Right atrium auricular region (tissue), 2 donors: ENCODE data around the gene CCDC89. TPM values are rescaled to one million over a fixed set of nuclear protein-coding genes. Genes with fewer than 3 reads are reported as not detected.

Experiments used
- DNase-seq: peaks from one replicate; pipeline ENCODE4 v3.0.0-alpha.2; 2019; ENCODE audit warnings: low spot score
- H3K27ac ChIP-seq, 2 donors: fragments of 200-600 bp; sonication (generic); 1 replicate in 1 of 2; 2 replicates in 1 of 2; pipeline ENCODE4 v1.5.1; 2016 to 2019
- H3K27me3 ChIP-seq, 2 donors: fragments of 200-600 bp; sonication (generic); one replicate each; pipeline versions ENCODE4 v1.5.1 to v1.6.0; 2017 to 2019
- H3K36me3 ChIP-seq: fragments of 200-600 bp; sonication (generic); one replicate; pipeline ENCODE4 v1.5.1; 2016
- H3K4me1 ChIP-seq, 2 donors: fragments of 200-600 bp; sonication (generic); one replicate each; pipeline versions ENCODE4 v1.5.1 to v1.6.0; 2017 to 2019
- H3K4me3 ChIP-seq, 2 donors: fragments of 200-600 bp; sonication (generic); 1 replicate in 1 of 2; 2 replicates in 1 of 2; pipeline ENCODE4 v1.5.1; 2017 to 2019; ENCODE audit warnings: mild to moderate bottlenecking in 1 of 2, moderate library complexity in 1 of 2
- H3K9me3 ChIP-seq, 2 donors: fragments of 200-600 bp; sonication (generic); one replicate each; pipeline ENCODE4 v1.5.1; 2019
- total RNA-seq, 2 donors: library from RNA; depleted of rRNA; stranded (reverse); fragments of >200 nt; gene quantifications; one replicate each; pipeline ENCODE4 v1.1.0, GENCODE V29; 2016
- TF ChIP-seq, protein P1 (sequence below), 2 donors: fragments of 200-600 bp; sonication (generic); IDR thresholded peaks; one replicate each; pipeline ENCODE4 v1.5.1; 2019; ENCODE audit warnings: antibody characterized with exemption in 2 of 2

The CCDC89 gene
- total RNA-seq, 2 donors from 2014 or later = 0.24 to 1.1 TPM

DNA sequence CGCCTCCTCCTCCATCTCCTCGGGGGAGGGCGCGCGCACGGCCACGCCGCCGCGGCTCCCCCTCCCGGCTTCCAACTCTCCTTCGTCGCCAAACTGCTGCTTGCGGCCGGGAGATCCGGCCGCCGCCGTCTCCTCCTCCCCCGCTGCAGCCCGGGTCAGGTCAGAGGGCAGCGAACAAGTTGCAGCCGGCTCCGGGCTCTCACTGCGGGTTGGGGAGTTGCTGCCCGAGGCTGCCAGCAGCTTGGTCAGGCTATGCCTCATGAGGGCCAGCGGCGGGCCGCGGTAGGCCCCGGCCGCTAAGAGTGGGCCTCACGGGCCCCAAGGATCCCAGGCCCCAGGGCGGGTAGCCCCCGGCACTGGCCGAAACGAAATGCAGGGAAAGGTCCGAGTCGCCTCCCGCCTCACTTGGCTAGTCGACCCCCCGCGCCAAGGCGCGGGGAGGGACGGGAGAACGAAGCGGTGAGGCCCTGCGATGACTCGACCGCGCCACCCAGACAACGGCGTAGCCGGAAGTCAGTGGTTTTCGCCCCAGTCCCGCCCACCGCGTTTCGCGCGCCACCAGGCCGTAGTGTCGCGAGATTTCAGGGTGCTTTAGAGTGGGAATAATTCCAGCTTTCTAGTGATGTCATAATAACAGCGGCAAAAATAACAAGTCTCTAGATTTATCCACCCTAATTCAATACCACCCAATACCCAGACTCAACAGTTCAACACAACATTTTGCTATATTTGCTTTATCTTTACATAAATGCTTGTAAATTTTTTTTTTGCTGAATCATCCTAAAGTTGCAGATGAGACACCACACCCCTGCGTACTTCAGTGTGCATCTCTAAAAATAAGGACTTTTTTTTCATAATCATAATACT is 21.1 kb downstream of the CCDC89 start, which contains the start of gene CREBZF:
Gene CREBZF, minus strand, starts transcription at position 515 of the 867 bp plus-strand sequence. Its CDS starts 254 bp downstream, at position 261.
- peaks cover 8% of the 10 kb centered on the region for H3K36me3 ChIP-seq
- H3K27ac ChIP-seq = peak within 1 kb of the TSS; percentile 97 to 98
- H3K9me3 ChIP-seq = no peaks in the 10 kb centered on the region
- H3K4me1 ChIP-seq = peaks cover 0 to 43% of the 10 kb centered on the region in 2 donors
- peak within 1 kb of the TSS; percentile 80 to 88 for H3K4me3 ChIP-seq
- no peaks in the 10 kb centered on the region for H3K27me3 ChIP-seq
- DNase-seq = peak; percentile 96
- TF ChIP-seq, protein P1, sequence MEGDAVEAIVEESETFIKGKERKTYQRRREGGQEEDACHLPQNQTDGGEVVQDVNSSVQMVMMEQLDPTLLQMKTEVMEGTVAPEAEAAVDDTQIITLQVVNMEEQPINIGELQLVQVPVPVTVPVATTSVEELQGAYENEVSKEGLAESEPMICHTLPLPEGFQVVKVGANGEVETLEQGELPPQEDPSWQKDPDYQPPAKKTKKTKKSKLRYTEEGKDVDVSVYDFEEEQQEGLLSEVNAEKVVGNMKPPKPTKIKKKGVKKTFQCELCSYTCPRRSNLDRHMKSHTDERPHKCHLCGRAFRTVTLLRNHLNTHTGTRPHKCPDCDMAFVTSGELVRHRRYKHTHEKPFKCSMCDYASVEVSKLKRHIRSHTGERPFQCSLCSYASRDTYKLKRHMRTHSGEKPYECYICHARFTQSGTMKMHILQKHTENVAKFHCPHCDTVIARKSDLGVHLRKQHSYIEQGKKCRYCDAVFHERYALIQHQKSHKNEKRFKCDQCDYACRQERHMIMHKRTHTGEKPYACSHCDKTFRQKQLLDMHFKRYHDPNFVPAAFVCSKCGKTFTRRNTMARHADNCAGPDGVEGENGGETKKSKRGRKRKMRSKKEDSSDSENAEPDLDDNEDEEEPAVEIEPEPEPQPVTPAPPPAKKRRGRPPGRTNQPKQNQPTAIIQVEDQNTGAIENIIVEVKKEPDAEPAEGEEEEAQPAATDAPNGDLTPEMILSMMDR (IDR thresholded peaks at IDR 0.05) = no peak

DNA sequence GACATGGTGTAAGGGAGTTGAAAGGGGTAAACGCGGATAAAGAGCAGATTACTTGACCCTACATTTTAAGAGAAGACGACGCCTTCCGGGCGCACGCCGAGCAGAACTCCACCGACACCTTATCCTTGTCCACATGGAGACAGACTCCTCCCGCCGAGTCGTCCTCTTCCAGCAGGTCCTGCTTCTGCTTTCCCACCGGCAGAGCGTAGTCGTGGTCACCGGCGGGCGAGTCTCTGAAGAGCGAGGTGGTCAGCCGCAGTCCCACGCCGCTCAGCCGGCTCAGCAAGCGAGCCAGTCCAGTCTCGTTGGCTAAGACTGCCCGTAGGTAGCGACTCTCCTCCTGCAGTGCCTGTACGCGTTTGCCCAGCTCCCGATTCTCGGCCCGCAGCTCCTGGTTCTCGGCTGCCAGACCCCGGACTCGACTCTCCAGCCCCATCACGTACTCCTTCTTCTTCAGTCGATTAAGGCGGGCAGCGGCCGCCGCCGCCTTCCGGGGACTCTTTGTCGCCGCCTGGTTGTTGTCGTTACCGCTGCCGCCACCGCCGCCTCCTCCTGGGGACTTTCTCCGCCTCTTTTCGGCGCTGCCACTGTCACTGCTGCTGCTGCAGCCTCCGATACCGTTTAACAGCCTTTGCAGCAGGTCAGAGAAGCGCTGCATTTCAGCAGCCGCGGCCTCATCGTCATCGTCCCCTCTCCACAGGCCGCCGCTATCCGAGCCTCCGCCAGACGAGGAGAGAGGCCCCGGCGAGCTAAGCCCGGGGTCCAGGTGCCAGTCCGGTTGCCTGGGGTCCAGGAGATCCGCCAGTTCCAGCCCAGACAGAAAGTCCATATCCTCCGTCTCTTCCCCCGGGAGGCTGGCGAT is 22.0 kb downstream of the CCDC89 start:
- TF ChIP-seq, protein P1 (IDR thresholded peaks at IDR 0.05) = peak; percentile 39 to 82
- peak overlapping the region; percentile 80 to 88 for H3K4me3 ChIP-seq
- peaks cover 0 to 52% of the 10 kb centered on the region in 2 donors for H3K4me1 ChIP-seq
- H3K36me3 ChIP-seq = peaks cover 13% of the 10 kb centered on the region
- H3K27ac ChIP-seq = peak overlapping the region; percentile 97 to 98
- H3K27me3 ChIP-seq = no peaks in the 10 kb centered on the region
- peak; percentile 84 for DNase-seq
- H3K9me3 ChIP-seq = no peaks in the 10 kb centered on the region

DNA sequence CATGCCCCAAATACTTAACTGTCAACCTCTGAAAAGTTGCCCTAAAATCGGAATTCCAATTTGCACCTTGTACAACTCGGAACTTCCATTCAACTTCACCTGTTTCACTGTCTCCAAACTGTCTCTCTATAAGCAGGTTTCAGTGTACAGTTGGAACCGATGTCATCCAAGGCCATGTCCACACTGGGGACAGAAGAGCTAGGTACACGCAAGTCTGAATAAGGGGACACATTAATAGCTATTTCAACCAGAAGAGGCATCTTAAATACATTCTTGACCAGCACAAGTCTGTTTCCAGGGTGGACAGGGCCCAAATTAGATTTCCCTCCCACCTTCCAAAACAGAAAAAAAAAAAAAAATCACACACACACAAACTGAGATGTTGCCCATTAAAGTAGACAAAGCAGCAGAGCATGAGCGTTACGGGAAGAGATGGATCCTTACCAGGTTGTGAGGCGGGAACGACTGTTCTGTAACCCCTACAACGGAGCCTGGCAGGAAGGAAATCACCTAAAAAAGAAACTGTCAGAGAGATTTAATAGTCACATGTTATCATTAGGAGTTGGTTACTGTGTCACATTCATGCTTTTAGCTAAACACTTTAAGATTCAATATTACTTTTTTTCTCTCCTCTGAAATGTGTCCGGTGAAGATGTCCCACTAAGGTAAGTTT is 22.8 kb downstream of the CCDC89 start:
- Histone ChIP-seq H3K4me1 (peaks cover 0 to 60% of the 10 kb centered on the region in 2 donors), H3K36me3 (peaks cover 20% of the 10 kb centered on the region), H3K4me3 (peak overlapping the region; percentile 80 to 88)

DNA sequence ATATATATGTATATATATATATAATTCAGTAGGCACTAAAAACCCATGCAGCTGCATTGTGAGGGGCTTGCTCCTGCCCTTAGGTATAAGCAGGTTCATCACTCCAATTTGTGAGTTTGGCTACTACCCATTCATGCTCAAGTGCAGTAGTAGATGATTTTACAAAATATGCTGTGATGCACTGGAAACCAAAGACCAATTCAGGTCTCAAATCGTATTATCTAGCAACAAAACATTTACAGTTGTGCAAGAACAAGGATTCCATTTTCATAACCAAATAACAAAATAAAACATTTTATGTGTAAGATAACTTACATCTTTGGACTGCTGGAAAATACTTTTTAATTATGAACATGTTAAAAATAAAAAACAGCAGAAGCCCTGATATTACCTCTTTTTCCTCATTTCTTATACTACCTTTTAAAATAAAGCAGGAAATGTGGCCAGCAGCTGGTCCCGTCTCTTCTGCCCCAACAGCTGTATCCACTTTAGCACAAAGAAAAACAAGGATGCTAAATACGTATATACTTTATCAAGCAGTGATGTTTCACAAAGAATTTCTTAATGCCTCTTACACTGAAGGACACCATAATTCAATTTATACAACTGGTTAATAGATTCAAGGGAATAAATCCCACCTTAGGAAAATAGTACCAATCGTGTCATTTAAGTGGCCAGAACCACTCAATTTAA is 23.9 kb downstream of the CCDC89 start:
- H3K27ac ChIP-seq = no peak overlapping the region
- H3K4me1 ChIP-seq = peaks cover 0 to 68% of the 10 kb centered on the region in 2 donors
- TF ChIP-seq, protein P1 (IDR thresholded peaks at IDR 0.05) = no peak
- no peaks in the 10 kb centered on the region for H3K9me3 ChIP-seq
- no peak for DNase-seq
- H3K27me3 ChIP-seq = no peaks in the 10 kb centered on the region
- peak overlapping the region; percentile 80 to 88 for H3K4me3 ChIP-seq
- H3K36me3 ChIP-seq = peaks cover 30% of the 10 kb centered on the region

More for the DNA sequence above, 22.8 kb downstream of the CCDC89 start:
- Histone ChIP-seq H3K9me3 (no peaks in the 10 kb centered on the region), H3K27ac (peak overlapping the region; percentile 97 to 98), H3K27me3 (no peaks in the 10 kb centered on the region)
- no peak for DNase-seq
- TF ChIP-seq, protein P1 (IDR thresholded peaks at IDR 0.05) = no peak

DNA sequence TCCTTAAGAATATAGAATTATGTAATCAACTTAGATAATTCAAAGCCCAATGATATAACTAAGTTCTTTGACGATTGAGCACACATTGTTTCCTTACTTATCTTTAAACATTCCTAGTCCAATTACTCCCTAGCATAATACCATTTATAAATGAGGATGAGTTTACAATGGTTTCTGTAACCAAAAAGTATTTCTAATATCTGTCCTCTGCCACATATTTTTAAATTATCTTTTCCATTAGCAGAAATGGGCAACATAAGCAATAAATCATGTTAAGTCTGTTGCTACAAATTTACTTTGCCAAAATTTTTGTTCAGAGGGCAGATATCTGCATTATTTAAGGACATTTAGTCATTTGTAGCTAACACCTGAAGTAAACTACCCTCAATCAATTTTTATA is 27.8 kb downstream of the CCDC89 start:
- peaks cover 49% of the 10 kb centered on the region for H3K36me3 ChIP-seq
- peak overlapping the region in 1 of 2 donors; percentile 1 for H3K27ac ChIP-seq
- peaks cover 0 to 58% of the 10 kb centered on the region in 2 donors for H3K4me1 ChIP-seq
- no peak overlapping the region for H3K4me3 ChIP-seq
- no peaks in the 10 kb centered on the region for H3K9me3 ChIP-seq
- H3K27me3 ChIP-seq = no peaks in the 10 kb centered on the region
- DNase-seq = no peak
- TF ChIP-seq, protein P1 (IDR thresholded peaks at IDR 0.05) = no peak
